ENCODE measurements around the gene MMD2.
A peak's percentile ranks its signal among the peaks of the same experiment; 100 is the strongest.

Gene MMD2

DNA sequence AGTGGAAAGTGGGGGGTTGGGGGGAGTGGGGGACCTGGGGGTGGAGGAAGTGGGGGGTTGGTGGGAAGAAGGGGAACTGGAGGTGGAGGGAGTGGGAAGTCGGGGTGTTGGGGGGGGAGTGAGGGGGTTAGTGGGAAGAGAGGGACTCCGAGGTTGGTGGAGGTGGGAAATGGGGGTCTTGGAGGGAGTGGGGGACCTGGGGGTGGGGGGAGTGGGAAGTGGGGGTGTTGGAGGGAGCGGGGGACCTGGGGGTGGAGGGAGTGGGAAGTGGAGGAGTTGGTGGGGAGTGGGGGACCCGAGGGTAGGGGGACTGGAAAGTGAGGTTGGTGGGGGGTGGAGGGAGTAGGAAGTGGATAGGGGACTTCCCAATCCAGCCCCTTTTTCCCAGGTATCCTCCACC is 906 bp upstream of the MMD2 start:
- DNase-seq (ENCODE audit: insufficient read length, low spot score) = no peak
- no peak for FAIRE-seq

DNA sequence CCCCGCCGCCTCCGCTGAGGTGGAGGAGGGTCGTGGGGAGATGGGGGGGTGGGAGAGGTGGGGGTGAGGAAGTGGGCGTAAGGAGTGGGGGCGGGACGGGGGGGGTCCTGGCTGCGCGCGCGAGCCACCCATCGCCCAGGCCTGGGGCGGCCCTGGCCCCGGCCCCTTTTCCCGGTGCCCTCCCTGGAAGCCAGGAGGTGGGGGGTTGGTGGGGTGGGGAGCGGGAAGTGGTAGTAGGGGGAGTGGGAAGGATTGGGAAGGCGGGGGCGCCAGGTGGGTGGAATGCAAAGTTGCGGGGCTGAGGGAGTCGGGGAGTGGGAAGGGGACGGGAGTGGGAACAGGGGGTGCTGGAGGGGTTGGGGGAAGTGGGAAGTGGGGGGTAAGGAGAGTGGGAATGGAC is 319 bp upstream of the MMD2 start:
- FAIRE-seq = no peak
- no peak for DNase-seq (ENCODE audit: insufficient read length, low spot score)

DNA sequence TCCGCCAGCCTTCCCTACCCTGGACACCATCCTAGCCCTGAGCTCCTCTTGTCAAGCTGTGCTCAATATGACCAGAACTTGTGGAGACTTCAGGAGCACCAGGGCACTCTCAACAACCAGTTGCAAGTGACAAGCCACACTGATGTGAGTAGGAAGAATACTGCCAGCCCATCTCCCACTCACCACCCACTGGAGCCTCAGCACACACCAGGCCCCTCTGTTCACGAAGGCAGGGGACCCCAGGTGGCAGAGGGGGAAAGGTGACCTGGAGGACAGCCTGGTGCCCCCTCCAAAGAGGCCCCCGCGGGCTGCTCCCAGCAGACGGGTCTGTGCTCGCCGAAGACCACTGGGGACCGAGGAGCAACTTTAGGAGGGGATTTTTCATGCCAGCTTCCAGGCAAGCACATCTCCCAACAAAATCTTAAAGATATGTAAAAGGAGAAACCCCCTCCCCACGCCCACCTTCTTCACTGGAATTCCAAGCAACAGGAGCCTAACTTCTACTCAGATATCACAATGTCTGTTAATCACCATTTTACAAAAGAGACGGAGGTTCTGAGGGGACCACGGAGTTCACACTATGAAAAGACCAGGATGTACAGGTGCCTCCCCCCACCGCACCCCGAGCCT is 1.0 kb downstream of the MMD2 start:
- no peak for DNase-seq (ENCODE audit: insufficient read length, low spot score)
- no peak for FAIRE-seq

DNA sequence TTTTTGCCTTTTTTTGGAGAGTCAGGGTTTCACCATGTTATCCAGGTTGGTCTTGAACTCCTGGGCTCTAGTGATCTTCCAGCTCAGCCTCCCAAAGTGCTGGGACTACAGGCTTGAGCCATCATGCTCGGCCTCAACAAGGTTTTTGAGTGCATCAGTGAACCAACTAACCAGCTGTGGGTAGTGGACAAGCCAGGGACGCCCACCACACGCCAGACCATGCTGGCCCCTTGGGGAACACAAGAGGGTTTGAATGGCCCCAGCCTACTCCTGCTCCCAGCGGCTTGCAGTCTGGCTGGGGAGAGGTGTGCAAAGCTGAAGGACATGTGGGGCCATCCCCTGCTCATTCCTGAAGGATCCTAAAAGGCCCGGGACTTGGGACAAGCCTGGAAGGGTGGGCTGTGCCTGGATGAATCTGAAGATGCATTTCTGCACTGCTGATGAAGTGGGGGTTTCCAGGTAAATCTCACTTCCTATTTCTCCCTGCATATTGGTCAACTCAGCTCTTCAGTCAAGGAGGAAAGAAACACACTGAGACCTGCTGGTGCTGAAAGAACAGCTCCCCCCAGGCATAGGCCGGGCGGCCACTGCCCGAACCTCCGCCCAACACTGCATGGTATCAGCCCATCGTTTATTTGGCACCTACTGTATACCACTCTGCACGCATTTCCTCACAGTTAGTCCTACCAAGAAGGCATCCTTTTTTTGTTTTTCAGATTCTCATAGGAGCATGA is 6.9 kb downstream of the MMD2 start:
- FAIRE-seq (peak; percentile 11), DNase-seq (ENCODE audit: insufficient read length, low spot score) (no peak)

DNA sequence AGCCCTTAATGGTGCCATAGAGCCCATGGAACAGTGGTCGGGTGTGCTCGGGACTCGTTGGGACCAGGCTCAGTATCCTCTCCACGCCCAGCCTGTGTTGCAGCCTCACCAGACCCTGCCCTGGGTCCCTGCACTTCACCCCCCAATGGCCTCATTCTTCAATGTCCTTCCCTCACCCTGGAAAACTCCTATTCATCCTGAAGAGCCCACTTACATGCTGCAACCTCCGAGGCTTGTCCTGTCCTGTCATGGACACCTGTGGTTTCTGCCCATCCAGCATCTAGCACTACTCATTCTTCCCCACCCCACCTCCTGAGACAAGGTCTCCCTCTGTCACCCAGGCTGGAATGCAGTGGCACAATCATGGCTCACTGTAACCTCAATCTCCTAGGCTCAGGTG is 7.7 kb downstream of the MMD2 start:
- FAIRE-seq (no peak), DNase-seq (ENCODE audit: insufficient read length, low spot score) (no peak)

DNA sequence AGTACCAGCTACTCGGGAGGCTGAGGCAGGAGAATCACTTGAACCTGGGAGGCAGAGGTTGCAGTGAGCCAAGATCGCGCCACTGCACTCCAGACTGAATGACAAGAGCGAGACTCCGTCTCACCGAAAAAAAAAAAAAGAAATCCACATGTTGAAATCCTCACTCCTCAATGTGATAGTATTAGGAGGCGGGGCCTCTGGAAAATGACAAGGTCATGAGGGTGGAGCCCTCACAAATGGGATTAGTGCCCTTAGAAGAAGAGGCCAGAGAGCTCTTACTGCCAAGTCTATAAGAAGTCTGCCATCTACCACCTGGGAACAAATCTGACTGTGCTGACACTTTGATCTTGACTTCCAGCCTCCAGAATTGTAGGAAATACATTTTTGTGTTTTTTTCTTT is 10.6 kb downstream of the MMD2 start:
- no peak for FAIRE-seq

DNA sequence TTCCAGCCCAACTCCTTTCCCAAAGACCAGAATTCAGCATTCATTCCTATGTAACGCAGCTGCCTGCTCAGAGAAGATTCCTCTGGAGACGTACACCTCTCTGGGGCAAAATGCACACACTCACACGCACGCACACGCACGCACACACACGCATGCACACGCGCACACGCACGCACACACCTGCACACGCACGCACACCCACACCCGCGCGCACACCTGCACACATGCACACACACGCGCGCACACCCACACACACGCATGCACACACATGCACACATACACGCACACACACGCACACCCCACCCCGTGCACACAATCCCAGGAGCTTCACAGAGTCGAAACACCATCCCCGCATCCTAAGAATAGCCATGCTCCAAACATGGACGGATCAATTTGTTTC is 13.0 kb downstream of the MMD2 start:
- FAIRE-seq (no peak), DNase-seq (ENCODE audit: insufficient read length, low spot score) (no peak)

More for the DNA sequence above, 10.6 kb downstream of the MMD2 start:
- no peak for DNase-seq (ENCODE audit: insufficient read length, low spot score)

DNA sequence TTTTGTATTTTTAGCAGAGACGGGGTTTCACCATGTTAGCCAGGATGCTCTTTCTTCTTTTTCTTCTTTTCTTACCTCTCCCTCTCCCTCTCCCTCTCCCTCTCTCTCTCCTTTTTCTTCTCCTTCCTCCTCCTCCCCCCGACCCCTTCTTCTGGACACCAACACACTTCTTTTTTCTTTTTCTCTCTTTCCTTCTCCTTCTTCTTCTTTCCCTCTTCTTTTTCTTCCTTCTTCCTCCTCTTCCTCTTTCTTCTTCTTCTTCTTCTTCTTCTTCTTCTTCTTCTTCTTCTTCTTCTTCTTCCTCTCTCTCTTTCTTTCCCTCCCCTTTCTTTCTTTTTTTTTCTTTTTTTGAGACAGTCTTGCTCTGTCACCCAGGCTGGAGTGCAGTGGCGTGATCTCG is 14.0 kb downstream of the MMD2 start:
- DNase-seq (ENCODE audit: insufficient read length, low spot score) (no peak), FAIRE-seq (no peak)

DNA sequence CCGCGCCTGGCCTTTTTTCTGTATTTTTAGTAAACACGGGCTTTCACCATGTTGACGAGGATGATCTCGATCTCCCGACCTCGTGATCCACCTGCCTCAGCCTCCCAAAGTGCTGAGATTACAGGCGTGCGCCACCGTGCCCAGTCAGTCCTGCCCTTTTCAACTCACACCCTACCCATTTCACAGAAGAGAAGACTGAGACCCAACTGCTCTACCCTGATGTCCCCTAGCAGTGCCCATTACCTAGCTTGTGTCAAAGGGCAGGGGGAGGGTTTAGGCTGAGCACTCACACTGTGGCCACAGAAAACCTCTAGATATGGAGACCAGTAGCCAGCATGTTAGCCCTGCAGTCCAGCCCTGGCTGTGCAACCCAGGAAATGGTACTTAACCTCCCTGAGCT is 15.7 kb downstream of the MMD2 start:
- no peak for DNase-seq (ENCODE audit: insufficient read length, low spot score)
- FAIRE-seq = no peak

DNA sequence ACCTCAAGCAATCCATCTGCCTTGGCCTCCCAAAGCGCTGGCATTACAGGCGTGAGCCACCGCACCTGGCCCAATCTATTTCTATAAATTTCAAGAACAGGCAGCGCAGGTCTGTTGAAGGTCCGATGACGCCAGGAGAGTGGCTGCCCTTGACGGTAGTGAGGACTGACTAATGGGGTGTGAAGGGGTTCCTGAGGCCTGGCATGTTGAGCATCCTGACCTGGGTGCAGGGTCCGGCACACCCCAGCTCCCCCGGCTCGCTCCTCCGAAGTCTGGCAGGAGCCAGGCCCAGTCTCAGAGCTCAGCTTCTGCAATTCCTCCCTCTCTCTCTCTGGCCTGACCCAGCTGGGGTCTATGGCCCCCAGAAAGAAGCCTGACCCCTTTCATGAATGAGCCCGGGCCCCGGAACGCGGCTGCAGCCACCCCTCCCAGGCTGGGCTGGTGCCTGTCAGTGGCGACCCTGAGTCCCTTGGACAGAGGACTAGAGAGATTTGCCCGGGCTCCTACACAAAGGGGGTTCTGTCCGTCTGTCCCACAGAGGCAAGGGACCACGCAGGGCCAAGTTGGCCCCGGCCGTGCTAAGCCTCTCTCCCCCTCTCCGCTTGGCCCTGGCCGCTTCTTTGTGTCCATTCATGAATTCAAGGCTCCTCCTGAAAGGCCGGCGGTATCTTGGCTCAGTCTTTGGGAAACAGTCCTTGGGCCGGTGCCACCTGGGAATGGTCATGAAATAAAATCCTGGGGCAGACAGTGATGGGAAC is 18.8 kb downstream of the MMD2 start:
- FAIRE-seq (no peak), DNase-seq (ENCODE audit: insufficient read length, low spot score) (no peak)

DNA sequence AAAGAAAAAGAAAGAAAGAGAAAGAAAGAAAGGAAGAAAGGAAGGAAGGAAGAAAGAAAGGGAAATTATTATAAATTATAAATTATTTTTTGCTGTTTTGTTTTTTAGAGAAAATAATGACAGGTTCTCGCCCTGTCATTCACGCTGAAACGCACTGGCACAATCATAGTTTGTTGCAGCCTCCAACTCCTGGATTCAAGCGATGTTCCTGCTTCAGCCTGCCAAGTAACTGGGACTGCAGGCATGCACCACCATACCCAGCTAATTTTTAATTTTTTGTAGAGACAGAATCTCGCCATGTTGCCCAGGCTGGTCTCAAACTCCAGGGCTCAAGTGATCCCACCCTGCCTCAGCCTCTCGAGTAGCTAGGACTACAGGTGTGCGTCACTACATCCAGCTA is 21.6 kb downstream of the MMD2 start:
- DNase-seq (ENCODE audit: insufficient read length, low spot score) = no peak
- no peak for FAIRE-seq

DNA sequence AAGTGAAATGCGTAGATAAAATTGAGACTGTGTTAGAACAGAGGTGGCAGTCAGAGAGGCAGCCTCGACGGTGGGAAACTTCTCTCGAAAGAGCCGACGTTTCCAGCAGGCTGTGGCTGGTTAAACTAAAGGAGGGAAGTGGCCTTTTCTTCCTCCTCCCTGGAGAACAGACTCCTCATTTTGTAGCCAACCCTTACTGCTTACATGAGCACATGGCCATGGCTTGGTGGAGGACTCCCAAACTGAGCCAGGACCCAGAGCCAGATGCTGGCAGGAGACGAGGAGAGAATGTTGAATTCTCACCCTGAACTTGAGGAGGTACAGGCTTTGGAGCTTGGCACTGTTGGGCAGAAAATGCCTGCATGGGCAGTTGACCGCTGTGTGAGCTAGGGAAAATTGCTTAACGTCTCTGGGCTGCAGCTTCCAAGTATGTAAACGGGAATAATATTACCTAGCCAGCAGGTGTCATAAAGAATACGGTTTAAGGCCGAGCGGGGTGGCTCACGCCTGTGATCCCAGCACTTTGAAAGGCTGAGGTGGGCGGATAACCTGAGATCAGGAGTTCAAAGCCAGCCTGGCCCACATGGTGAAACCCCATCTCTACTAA is 24.5 kb downstream of the MMD2 start:
- FAIRE-seq = no peak
- DNase-seq (ENCODE audit: insufficient read length, low spot score) = no peak

DNA sequence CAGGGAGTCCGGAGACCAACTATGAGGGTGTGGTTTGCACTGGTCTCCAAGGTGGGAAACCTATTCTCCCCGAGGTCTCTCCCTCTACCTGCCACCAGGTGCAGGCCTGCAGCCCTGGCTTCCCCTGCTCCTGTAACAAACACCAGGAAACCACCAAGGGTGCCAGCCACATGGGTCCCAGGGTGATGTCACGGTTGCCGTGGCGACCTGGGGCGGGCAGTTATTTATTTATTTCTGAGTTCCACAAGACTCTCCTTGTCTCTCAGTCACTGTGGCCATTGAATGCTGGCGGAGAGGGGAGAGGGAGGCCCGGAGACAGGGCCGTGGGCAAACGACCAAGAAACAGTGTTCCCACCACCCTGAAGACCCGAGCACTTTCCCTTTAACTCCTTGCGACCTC is 27.0 kb downstream of the MMD2 start:
- FAIRE-seq (no peak), DNase-seq (ENCODE audit: insufficient read length, low spot score) (no peak)

DNA sequence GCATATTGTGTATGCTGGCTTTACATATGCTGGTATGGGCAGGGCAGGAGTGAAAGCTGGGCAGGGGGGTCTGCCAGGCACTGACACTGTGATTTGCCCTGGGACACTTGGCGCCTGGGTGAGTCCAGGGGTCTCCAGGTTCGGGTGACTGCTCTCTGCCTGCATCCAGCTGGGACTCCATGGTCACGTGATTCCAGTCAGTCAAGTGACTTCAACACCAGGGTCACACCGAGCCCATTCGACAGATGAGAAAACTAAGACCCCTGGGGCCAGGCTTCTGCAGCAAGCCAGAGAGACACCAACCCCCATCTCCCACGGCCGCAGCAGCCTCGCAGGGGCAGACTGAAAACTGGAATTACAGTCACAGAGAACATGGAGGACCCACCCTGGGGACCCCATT is 30.0 kb downstream of the MMD2 start:
- FAIRE-seq (no peak), DNase-seq (ENCODE audit: insufficient read length, low spot score) (no peak)

DNA sequence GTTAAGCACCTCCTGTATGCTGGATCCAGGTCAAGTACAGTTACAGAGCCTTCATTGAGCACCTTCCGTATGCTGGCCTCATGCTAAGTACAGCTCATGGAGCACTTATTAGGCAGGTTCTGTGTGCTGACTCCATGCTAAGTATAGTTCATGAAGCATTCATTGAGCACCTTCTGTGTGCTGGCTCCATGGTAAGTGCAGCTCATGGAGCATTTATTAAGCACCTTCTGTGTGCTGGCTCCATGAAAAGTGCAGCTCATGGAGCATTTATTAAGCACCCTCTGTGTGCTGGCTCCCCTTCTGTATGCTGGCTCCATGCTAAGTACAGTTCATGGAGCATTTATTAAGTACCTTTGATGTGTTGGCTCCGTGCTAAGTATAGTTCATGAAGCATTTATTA is 30.5 kb downstream of the MMD2 start:
- DNase-seq (ENCODE audit: insufficient read length, low spot score) (no peak), FAIRE-seq (no peak)

DNA sequence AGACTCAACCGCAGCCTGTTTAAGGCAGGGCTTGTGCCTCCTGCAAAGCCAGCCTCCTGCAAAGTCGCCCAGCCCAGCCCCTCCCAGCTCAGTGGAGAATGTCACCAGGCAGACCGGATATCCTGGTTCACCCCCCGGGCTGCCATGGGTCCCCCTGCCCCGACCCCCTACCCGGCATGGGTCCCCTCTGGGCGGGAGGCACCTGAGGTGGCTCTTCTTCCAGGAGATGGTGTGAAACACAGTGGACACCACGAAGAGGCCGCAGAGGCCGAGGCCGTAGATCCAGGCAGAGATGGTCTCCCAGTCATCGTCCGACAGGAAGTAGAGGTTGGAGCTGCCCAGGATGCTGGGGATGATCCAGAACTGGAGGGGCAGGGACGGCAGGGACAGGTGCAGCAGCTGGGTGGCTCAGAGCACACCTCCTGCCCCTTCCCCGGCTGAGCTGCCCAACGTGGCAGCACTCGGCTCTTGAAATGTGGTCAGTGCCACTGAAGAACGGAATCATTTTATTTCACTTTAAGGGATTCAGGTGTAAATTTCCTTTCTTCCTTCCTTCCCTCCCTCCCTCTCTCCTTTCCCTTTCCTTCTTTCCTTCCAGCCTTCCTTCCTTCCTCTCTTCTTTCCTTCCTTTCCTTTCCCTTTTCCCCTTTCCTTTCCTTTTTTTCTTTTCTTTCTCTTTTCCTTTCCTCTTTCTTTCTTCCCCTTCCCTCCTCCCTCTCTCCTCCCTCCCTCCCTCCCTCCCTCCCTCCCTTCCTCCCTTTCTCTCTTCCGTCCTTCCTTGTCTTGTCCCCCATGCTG is 38.8 kb downstream of the MMD2 start:
- FAIRE-seq (no peak), DNase-seq (ENCODE audit: insufficient read length, low spot score) (no peak)

DNA sequence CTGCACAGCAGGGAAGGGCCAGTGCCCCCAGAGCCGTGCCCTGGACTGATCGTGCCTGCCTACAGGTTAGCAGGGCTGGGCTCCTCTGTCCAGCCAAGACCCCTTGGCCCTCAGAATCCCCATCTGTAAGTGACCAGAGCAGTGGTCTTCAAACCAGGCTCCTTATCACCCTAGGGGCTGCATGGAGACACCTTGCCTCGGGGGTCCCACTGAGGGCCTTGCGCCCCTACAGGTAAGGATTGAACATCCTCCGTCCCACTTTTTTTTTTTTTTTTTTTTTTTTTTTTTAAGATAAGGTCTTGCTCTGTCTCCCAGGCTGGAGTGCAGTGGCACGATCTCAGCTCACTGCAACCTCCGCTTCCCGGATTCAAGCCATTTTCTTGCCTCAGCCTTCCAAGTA is 42.9 kb downstream of the MMD2 start:
- DNase-seq (ENCODE audit: insufficient read length, low spot score) (no peak), FAIRE-seq (no peak)

DNA sequence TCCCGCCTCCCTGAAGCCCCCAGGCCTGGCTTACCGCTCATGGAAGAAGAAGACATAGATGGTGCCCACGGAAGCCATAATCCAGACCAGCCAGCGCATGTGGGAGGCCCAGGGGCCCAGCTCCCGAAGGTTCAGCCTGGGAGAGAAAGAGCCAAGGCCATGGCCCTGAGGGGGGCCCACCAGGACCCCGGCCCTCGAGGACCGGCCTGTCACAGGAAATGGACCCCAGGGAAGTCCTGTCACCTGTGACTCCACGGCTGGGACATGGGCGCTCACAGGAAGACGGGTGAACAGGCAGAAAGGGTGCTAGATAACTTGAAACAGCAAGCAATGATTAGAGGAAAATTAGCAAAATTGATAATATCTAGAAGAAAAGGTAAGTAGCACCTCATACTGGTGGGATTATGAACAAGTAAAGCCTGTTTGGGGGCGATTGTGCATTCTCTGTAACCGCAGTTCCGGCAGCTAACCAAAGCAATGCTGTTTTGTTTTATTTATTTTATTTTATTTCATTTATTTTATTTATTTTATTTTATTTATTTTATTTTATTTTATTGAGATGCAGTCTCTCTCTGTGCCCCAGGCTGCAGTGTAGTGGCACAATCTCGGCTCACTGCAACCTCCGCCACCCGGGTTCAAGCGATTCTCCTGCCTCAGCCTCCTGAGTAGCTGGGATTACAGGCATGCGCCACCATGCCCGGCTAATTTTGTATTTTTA is 47.7 kb downstream of the MMD2 start:
- DNase-seq (ENCODE audit: insufficient read length, low spot score) (no peak), FAIRE-seq (no peak)

DNA sequence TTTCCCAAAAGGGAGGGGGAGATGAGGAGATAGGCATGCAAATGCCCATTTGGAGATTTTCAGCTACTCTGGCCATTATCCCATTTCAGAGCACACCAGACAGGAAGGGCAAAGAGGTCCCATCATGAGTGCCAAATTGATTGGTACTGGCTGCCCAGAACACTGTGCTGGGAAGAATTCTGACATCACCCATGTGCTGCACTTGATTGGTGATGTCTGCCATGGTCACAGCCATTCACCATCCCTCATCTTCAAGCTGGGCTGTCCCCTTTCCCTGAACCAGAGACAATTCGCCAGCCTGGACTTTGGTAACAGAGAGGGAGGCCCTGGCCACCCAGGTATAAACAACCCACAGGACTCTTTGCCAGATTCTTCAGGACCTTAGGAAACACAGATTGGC is 52.3 kb downstream of the MMD2 start:
- FAIRE-seq (no peak), DNase-seq (ENCODE audit: insufficient read length, low spot score) (no peak)

DNA sequence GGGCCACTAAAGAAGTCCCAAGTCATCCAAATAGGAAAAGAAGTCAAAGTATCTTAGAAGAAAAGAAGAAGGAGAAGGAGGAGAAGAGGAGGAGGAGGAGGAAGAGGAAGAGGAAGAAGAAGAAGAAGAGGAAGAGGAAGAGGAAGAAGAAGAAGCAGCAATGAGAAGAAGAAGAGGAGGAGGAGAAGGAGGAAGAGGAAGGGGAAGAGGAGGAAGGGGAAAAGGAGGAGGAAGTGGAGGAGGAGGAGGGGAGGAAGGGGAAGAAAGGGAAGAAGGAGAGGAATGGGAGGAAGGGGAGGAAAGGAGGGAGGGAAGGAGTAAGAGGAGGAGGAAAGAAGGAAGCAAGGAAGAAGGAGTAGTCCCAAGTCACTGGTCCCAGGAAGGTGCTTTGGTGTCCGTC is 53.8 kb downstream of the MMD2 start:
- FAIRE-seq = no peak

More for the DNA sequence above, 53.8 kb downstream of the MMD2 start:
- no peak for DNase-seq (ENCODE audit: insufficient read length, low spot score)

Measured in GM19239 (cell line).